PC-9 (cell line): ENCODE measurements around the gene GSE1. TPM values are rescaled to one million over a fixed set of nuclear protein-coding genes. Genes with fewer than 3 reads are reported as not detected.

ENCODE experiments used
- BruUV-seq: library from RNA; stranded (reverse); fragments of 400-500 nt; replicated peaks from 2 replicates; lab custom pipeline; 2021; lab: Mats Ljungman, UMichigan
- CTCF ChIA-PET: fragments of 300-600 bp; sonication (Branson Sonifier 250); formaldehyde crosslinking; loops from one replicate; lab custom pipeline; 2022; ENCODE audit warnings: antibody characterized with exemption; lab: Charles Lee
- POLR2A ChIA-PET: fragments of 300-600 bp; sonication (Branson Sonifier 250); formaldehyde crosslinking; loops from one replicate; lab custom pipeline; 2022; ENCODE audit warnings: antibody characterized with exemption; ENCODE audit not compliant: unreplicated experiment; lab: Charles Lee
- DNase-seq, 2 experiments: peaks; one replicate each; pipeline versions ENCODE4 v3.0.0 to v3.0.0-alpha.2; 2015 to 2022; ENCODE audit warnings: mixed read lengths in 1 of 2
- H2AFZ ChIP-seq: fragments of 200-600 bp; sonication (generic); 2 replicates; pipeline ENCODE4 v1.8.1; 2017; ENCODE audit warnings: antibody characterized with exemption
- H3F3A ChIP-seq: fragments of 200-600 bp; sonication (generic); 2 replicates; pipeline ENCODE4 v1.8.1; 2017; ENCODE audit warnings: antibody characterized with exemption, mild to moderate bottlenecking, low read depth; ENCODE audit not compliant: insufficient read depth
- H3K27ac ChIP-seq: fragments of 200-600 bp; sonication (generic); 2 replicates; pipeline ENCODE4 v1.6.1; 2016; ENCODE audit warnings: mixed run types
- H3K27me3 ChIP-seq: fragments of 200-600 bp; sonication (generic); 2 replicates; pipeline ENCODE4 v1.6.1; 2016; ENCODE audit warnings: low read depth, mixed run types; ENCODE audit not compliant: insufficient read depth
- H3K36me3 ChIP-seq: fragments of 200-600 bp; sonication (generic); 2 replicates; pipeline ENCODE4 v1.6.1; 2016; ENCODE audit warnings: low read depth, mixed run types
- H3K4me1 ChIP-seq: fragments of 200-600 bp; sonication (generic); replicated peaks from 2 replicates; pipeline ENCODE4 v1.6.1; 2016; ENCODE audit warnings: mixed run types; ENCODE audit not compliant: insufficient read depth
- H3K4me2 ChIP-seq: fragments of 200-600 bp; sonication (generic); 2 replicates; pipeline ENCODE4 v1.6.1; 2017; ENCODE audit warnings: mixed run types
- H3K4me3 ChIP-seq: fragments of 200-600 bp; sonication (generic); 2 replicates; pipeline ENCODE4 v1.6.1; 2016; ENCODE audit warnings: mixed run types
- H3K79me2 ChIP-seq: fragments of 200-600 bp; sonication (generic); 2 replicates; pipeline ENCODE4 v1.6.1; 2017; ENCODE audit warnings: low read depth, mixed run types
- H3K9me2 ChIP-seq: fragments of 200-600 bp; sonication (generic); 2 replicates; pipeline ENCODE4 v1.8.1; 2017; ENCODE audit warnings: mild to moderate bottlenecking; ENCODE audit not compliant: insufficient read depth
- H3K9me3 ChIP-seq: fragments of 200-600 bp; sonication (generic); 2 replicates; pipeline ENCODE4 v1.8.1; 2016; ENCODE audit warnings: low read depth; ENCODE audit not compliant: insufficient read depth
- H4K20me1 ChIP-seq: fragments of 200-600 bp; sonication (generic); 2 replicates; pipeline ENCODE4 v1.8.1; 2017; ENCODE audit not compliant: insufficient read depth
- CTCF ChIP-seq: fragments of 200-600 bp; sonication (generic); conservative IDR thresholded peaks from 2 replicates; pipeline ENCODE4 v1.6.1; 2017; ENCODE audit warnings: mixed run types, antibody characterized with exemption, mild to moderate bottlenecking, moderate library complexity
- EZH2 ChIP-seq: fragments of 200-600 bp; sonication (generic); IDR thresholded peaks from 2 replicates; pipeline ENCODE4 v1.8.0; 2017; ENCODE audit warnings: antibody characterized with exemption, low read depth
- intact Hi-C: fragments of 100-400 bp; cut with micrococcal nuclease; formaldehyde crosslinking; loops from one replicate; pipeline ENCODE4 v1.10.0; 2022; ENCODE audit not compliant: unreplicated experiment
- total RNA-seq: library from RNA; stranded (reverse); gene quantifications from 2 replicates; pipeline ENCODE4 v1.2.3, GENCODE V29; 2021

GSE1 gene
- total RNA-seq, 1 experiment from 2014 or later = 83.5 TPM

GRCh38 chr16:85678016-85678415, 64.9 kb downstream of the GSE1 start:
- CTCF ChIA-PET = no interaction called here
- POLR2A ChIA-PET = no interaction called here
- BruUV-seq = no TSS peak

DNA sequence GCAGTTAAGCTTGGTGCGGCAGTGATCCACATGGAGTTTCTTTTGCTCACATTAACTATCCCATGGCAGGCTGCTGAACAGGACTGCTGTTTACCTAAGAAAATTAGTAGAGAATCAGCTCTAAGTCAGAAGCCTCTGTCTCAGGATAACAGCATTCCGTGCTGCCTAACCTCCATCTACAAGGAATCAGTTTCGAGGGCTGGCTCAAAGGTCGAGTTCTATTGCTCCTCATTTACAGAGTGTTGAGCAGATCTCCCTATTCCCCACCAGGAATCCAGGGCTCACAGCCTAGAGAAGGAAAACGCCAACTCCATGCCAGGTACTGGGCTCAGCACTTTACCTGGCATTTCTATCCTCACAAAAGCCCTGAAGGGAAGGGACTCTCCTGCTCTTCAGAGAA, 65.7 kb downstream of the GSE1 start:
- ChIA-PET POLR2A (no interaction called here), CTCF (no interaction called here)
- TF ChIP-seq CTCF (no peak), EZH2 (no peak)
- Histone ChIP-seq H3K9me3 (no peaks in the 10 kb centered on the region), H3K4me2 (no peak overlapping the region), H3K9me2 (no peaks in the 10 kb centered on the region), H3K4me1 (no peaks in the 10 kb centered on the region), H3K36me3 (peaks cover 8% of the 10 kb centered on the region), H3F3A (peaks cover 27% of the 10 kb centered on the region; the same call in 1 of the 2 replicates), H3K4me3 (no peak overlapping the region), H3K27ac (no peak overlapping the region), H2AFZ (no peak overlapping the region), H4K20me1 (peaks cover 12% of the 10 kb centered on the region; the same call in 1 of the 2 replicates), H3K27me3 (no peaks in the 10 kb centered on the region), H3K79me2 (no peaks in the 10 kb centered on the region)
- DNase-seq = no peak
- intact Hi-C loops = no loop called here
- BruUV-seq = no TSS peak

More at GRCh38 chr16:85678016-85678415, 64.9 kb downstream of the GSE1 start:
- Histone ChIP-seq H3K79me2 (no peaks in the 10 kb centered on the region), H3F3A (peaks cover 31% of the 10 kb centered on the region), H4K20me1 (peaks cover 16% of the 10 kb centered on the region; the same call in 1 of the 2 replicates), H3K4me2 (no peak overlapping the region), H3K9me2 (no peaks in the 10 kb centered on the region), H3K4me1 (no peaks in the 10 kb centered on the region), H2AFZ (no peak overlapping the region), H3K9me3 (no peaks in the 10 kb centered on the region), H3K27me3 (no peaks in the 10 kb centered on the region), H3K36me3 (peaks cover 9% of the 10 kb centered on the region), H3K27ac (no peak overlapping the region; the same call in 1 of the 2 replicates), H3K4me3 (no peak overlapping the region)
- intact Hi-C loops = no loop called here
- TF ChIP-seq EZH2 (no peak), CTCF (no peak)
- DNase-seq = no peak

- Histone ChIP-seq H3K9me3 (no peaks in the 10 kb centered on the region), H3K4me1 (no peaks in the 10 kb centered on the region), H3K27ac (no peak overlapping the region), H3K79me2 (no peaks in the 10 kb centered on the region), H3K9me2 (no peaks in the 10 kb centered on the region), H3K4me3 (no peak overlapping the region), H3F3A (peaks cover 24% of the 10 kb centered on the region; the same call in 1 of the 2 replicates), H3K4me2 (no peak overlapping the region), H3K36me3 (peaks cover 7% of the 10 kb centered on the region), H3K27me3 (no peaks in the 10 kb centered on the region), H4K20me1 (peaks cover 5% of the 10 kb centered on the region; the same call in 1 of the 2 replicates), H2AFZ (no peak overlapping the region)
- TF ChIP-seq EZH2 (no peak), CTCF (no peak)
- BruUV-seq = no TSS peak
- ChIA-PET POLR2A (no interaction called here), CTCF (no interaction called here)
- intact Hi-C loops = no loop called here
- no peak for DNase-seq
Measured at GRCh38 chr16:85679870-85680269, 66.7 kb downstream of the GSE1 start.
